ENCODE data around the gene MED12L.

GRCh38 chr3:151421938-151422337 is 336.5 kb downstream of the MED12L start:
- TF ChIP-seq, protein P1, sequence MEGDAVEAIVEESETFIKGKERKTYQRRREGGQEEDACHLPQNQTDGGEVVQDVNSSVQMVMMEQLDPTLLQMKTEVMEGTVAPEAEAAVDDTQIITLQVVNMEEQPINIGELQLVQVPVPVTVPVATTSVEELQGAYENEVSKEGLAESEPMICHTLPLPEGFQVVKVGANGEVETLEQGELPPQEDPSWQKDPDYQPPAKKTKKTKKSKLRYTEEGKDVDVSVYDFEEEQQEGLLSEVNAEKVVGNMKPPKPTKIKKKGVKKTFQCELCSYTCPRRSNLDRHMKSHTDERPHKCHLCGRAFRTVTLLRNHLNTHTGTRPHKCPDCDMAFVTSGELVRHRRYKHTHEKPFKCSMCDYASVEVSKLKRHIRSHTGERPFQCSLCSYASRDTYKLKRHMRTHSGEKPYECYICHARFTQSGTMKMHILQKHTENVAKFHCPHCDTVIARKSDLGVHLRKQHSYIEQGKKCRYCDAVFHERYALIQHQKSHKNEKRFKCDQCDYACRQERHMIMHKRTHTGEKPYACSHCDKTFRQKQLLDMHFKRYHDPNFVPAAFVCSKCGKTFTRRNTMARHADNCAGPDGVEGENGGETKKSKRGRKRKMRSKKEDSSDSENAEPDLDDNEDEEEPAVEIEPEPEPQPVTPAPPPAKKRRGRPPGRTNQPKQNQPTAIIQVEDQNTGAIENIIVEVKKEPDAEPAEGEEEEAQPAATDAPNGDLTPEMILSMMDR (IDR thresholded peaks at IDR 0.05) = no peak
- TF ChIP-seq POLR2A (IDR thresholded peaks at IDR 0.05) = no peak

All from thyroid gland (tissue), 4 donors.